Right renal cortex interstitium (tissue), 3 donors: ENCODE measurements around the gene KYNU. TPM values are rescaled to one million over a fixed set of nuclear protein-coding genes. Genes with fewer than 3 reads are reported as not detected.
"Not testable (repeated sequence)": the region's sequence is repeated elsewhere in the genome, so short reads cannot be mapped to it uniquely, and the experiment has no call there.

Source experiments
- DNase-seq, 3 donors: peaks; one replicate each; pipeline ENCODE4 v3.0.0-alpha.2; 2013; ENCODE audit warnings: low read depth in 3 of 3, low spot score in 2 of 3
- polyA plus RNA-seq, 3 donors: library from polyadenylated mRNA; unstranded; fragments of 120-200 nt; gene quantifications; one replicate each; pipeline ENCODE4 v1.2.1, GENCODE V29; 2013; ENCODE audit not compliant: insufficient read length in 3 of 3

Gene KYNU
- 1 to 10 TPM; 6.9 to 8.1 (median 7.1) TPM for polyA plus RNA-seq

DNA sequence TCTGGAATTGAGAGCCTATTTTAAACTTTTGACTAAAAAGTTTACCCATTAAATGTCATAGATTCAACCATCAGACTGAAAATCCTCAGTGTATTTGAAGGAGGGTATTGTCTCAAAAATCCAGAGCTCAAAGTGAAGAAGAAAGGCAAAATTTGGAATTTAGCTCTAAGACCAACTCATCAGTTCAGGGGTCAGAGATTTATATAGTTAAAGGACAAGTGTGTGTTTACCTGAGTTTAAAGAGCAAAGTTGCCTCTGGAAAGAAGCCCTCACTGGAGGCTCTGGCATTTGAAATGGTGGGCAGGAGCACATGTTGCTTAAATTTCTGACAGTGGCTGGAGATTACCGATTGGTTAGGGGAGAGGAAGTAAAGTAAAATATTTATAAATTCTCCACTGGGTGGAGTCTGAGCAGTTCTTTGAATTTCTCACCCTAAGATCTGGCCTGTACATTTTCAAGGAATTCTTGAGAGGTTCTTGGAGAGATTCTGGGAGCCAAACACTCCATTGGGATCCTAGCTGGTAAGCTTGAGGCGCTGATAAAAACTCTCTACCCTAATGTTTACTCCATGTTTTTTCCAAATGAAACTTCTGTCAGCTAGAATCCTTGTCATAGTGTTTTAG is at the start of gene KYNU:
KYNU (plus strand) TSS at position 449 of the 623 bp plus-strand sequence. CDS start 7,704 bp downstream, outside the sequence.
- no peak for DNase-seq

DNA sequence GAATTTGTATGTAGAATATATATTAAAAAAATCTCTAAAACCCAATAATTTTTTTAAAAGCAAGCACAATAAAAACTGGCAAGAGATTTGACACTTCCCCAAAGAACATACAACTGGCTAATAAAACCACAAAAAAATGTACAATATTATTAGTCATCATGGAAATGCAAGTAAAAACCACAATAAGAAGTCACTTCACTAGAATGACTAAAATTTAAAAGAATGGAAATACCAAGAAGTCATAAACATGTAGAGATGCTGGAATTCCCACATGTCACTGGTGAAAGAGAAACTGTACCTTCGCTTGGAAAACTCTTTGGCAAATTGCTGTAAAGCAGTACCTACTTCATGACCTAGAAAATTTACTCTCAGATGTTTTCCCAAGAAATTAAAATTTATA is 43.4 kb upstream of the KYNU start:
- no peak for DNase-seq

DNA sequence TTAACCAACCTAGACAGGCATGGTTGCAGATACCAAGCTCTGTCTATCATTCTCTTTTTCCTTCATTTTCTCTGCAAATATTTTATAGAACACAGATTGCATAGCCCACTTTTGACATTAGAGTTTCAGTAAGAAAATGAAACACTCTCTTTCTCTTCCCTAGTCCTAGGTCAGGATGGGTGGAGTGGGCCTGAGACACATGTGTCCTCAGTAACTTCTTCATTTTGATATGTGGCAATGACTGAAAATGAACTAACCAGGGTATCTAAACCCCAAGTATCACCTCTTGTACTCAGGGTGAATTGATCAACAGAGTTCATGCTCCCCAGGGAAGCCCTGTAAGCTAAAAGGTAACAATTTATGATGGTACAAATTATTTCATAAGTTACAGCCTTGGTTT is 37.0 kb upstream of the KYNU start:
- DNase-seq, result no peak

DNA sequence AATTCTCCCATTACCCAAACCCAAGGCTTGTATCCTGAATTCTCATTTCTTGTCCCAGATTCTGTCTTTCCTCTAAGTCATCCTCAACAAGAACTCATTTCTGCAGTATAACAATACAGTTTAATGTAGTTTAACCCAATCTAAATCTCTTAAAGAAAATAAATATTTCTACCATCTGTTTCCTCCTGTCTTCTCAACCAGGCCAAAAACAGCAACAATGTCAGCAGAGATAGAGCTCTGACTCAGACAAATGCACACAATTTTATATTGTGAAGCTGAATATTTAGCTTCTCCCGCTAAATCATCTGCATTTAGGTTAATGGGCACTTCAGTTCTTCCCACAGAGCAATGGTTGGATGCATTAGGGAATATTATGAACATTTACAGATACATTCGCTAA is 35.7 kb upstream of the KYNU start:
- DNase-seq, result no peak

- no peak for DNase-seq
These were observed 35.1 kb upstream of the KYNU start for GRCh38 chr2:142842369-142842768.

DNA sequence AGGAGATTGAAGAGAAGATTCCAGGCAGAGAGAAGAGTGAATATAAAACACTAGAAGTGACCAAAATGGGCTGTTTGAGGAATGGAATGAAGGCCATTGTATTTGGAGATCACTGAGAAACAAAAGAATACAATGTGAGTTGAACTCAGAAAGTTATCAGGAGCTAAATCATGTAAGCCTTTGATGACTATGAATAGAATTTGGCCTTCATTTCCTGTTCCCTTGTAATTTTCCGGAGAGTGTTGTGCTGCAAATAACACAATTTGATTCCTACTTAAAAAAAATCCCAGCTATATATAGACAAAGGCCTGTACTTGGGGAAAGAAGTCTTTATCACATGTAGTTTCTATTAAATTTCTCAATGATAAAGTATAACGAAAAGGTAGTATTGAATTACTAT is 33.7 kb upstream of the KYNU start:
- DNase-seq, result no peak

DNA sequence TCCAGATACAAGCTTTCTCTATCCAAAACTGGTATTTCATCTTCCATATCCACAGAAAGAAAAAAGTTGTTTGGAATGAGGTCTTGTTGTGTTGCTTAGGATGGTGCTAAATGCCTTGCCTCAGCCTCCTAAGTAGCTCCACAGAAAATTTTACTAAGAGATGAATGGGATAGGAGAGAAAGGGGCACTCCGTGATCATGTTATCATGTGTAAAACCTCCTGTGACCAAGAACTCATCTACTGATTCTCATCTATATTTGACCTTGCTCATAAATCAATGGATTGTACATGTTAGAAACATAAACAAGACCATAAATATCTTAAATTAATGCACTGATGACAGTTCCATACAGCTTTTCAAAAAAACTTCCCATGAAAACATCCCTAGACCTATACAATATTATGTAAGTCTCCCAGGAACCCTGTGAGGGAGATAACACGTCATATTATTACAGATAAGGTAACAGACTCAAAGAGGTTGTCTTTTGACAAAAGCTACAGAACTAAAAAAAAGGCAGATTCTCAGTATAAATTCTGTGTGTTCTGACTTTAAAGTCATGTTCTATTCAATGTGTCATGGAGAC is 29.3 kb upstream of the KYNU start:
- DNase-seq, result no peak

DNA sequence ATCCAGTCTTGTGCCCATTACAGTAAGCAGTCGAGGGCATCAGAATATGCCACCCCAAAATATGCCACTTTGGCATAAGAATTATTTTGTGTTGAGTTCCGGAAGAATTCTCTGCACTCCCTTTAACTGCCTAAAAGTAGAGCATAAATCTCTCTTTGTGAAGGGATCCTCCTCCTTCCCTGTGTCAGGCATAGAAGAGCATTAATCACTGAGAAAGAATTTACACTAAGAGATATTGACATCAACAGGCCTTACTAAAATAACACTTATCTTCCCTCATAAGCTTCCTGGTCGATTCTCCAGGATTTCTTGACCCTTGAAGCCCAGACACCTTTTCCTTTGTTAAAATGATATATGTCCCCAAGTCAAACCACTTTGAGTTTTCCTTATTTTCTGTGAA is 27.6 kb upstream of the KYNU start:
- DNase-seq, result no peak

- no peak for DNase-seq
These were observed 23.6 kb upstream of the KYNU start for GRCh38 chr2:142853912-142854311.

DNA sequence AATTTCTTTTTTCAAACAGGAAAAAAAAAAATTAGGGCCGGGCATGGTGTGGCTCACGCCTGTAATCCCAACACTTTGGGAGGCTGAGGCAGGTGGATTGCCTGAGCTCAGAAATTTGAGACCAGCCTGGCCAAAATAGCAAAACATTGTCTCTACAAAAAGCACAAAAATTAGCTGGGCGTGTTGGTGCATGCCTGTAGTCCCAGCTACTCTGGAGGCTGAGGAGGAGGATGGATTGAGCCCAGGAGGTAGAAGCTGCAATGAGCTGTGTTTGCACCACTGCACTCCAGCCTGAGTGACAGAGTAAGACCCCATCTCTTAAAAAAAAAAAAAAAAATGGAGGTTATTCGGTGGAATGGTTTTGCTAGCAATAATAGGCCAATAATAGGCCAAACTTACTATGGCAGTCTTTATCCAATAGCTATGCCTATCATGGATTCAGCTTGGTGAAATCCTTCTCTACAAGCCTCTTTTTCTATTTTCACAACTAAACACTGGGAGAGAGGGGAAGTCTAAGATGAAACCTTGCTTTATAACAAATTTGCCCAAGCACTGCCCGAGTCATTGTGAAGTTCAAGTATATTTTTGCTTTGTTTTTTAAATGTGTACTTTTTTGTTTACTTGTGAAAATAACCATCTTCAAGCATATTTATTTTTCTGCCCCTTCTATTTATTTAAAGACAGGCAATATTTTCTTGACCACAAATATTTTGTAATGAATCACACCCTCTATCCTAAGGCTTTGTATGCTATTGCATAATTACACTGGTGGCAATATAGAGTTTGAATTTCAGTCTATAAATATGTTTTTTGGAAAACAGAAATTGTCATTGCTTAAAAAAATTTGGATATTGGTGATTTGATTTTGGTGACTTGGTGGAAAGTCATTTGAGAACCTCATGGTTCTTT is 20.0 kb upstream of the KYNU start:
- DNase-seq, result no peak

GRCh38 chr2:142858961-142859360 is 18.5 kb upstream of the KYNU start:
- DNase-seq, result no peak

GRCh38 chr2:142862299-142862698 is 15.2 kb upstream of the KYNU start:
- DNase-seq, result no peak

- no peak for DNase-seq
These were observed 14.6 kb upstream of the KYNU start for GRCh38 chr2:142862847-142863246.

DNA sequence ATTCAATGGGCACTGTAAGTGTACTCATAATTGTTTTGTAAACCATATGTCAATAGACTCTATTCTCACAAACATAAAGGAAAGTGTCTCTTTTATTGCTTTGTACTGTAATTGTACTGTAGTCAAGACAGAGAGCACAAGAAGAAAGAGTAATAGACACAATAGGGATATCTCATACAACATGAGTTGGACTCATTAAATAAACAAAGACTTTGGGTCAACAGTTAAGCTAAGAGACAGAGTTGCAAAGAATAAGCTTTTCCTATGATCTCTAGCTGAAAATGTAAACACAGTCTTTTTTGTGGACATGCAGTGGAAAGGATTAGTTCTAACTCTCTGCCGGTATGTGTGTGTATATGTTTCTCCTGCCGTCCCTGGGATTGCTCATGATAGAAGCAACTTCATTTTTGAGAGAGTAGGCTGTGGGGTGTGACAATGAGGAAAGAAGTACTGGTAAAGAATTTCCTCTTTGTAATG is 13.9 kb upstream of the KYNU start:
- DNase-seq, result no peak

- not testable (repeated sequence) for DNase-seq
These were observed 12.9 kb upstream of the KYNU start for GRCh38 chr2:142864605-142865004.

DNA sequence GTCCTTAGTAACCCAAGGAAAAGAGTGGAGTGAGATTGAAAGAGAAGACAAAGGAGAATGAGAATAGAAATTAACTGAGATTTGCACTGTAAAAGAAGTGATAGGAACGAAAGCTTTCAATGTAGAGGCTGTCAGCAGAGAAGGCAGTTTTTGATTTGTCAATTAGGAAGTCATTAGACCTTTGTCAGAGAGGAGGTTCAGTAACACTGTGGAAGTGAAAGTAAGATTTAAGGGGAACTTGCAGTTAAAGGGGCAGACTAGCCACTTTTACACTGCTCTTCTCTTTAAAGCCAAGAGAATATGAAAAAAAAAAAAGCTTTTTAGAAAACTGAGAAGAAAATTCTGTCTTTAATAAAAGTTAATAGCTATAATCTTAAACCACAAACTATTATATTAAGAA is 11.5 kb upstream of the KYNU start:
- no peak for DNase-seq

- no peak for DNase-seq
These were observed 11.0 kb upstream of the KYNU start for GRCh38 chr2:142866426-142866825.

- DNase-seq, result no peak
These were observed 10.3 kb upstream of the KYNU start for GRCh38 chr2:142867136-142867535.

DNA sequence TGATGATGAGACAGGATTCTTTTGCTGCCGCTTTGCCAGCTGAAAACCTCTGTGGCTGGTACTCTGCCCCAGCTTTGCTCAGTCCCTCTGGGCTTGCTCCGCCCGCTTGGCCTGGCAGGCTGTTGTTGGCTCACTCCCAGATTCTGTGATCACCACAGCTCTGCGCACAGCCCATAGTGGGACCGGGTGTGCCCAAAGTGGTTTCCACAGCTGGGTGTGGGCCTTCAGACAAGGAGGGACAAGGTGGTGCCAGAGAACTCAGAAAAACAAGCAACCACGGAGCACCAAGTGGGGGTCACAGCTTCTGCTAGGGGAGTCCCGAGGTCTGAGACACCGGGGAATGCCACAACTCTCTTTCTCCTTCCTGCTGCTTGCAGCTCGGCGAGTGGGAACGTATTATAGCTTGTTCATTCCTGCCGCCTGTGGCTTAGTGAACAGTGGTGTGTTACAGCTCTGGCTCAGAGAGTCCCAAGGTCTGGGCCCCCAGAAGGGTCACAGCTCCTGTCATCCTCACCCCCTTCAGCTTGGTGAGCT is 9.2 kb upstream of the KYNU start:
- no peak for DNase-seq

DNA sequence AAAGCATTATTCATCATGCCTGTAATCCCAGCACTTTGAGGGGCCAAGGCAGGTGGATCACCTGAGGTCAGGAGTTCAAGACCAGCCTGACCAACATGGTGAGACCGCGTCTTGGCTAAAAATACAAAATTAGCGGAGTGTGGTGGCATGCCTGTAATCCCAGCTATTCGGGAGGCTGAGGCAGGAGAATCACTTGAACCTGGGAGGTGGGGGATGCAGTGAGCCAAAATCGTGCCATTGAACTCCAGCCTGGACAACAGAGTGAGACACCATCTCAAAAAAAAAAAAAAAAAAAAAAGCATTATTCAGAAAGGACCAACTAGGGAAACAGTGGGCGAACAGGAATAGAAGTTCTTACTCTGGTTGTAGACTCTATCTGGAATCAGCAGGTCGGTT is 8.4 kb upstream of the KYNU start:
- DNase-seq, result not testable (repeated sequence)

DNA sequence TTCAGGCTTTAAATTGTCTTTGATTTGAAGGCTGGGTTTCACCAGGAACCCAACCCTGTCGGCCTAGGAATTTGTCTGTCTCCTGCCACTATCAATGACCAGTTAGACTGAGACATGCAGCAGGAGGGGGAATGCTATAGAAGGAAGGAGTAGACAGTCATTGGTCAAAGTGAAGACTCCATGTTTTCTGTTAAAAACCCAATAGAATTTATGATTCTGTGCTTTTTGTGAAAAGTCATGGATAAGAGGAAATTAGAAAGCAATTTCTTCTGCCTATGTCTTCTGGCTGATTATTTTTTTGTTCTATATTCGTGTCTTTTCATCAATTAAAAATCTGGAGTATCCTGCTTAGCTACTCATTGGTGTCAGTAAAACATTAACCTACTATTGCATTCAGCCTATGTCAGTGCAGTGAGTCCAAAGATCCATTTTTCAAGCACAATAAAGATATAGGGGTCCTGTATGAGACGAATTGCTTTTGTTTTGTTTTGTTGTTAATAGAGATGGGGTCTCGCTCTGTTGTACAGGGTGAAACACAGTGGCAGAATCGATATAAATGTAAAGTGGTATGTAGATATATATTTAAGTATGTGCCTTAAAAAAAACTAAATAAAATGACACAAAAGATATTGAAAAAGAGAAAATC is 7.9 kb upstream of the KYNU start:
- no peak for DNase-seq
